NCI-H69 (cell line): ENCODE data around the gene HOMEZ.
"Not testable (repeated sequence)": the region's sequence is repeated elsewhere in the genome, so short reads cannot be mapped to it uniquely, and the experiment has no call there.

Experiments used
- DNase-seq: peaks from one replicate; lab custom pipeline; 2025; lab: John Stamatoyannopoulos, UW

HOMEZ gene

GRCh38 chr14:23286020-23286901, at the start of gene HOMEZ:
Gene HOMEZ (minus strand): TSS chr14:23286132. CDS start chr14:23285952, 180 bp downstream.
- peak; percentile 99 for DNase-seq

- DNase-seq: no peak
Measured at GRCh38 chr14:23335623-23336022, 49.7 kb upstream of the HOMEZ start.

- DNase-seq: peak; percentile 78
Measured at GRCh38 chr14:23327947-23328744, 42.2 kb upstream of the HOMEZ start.

DNA sequence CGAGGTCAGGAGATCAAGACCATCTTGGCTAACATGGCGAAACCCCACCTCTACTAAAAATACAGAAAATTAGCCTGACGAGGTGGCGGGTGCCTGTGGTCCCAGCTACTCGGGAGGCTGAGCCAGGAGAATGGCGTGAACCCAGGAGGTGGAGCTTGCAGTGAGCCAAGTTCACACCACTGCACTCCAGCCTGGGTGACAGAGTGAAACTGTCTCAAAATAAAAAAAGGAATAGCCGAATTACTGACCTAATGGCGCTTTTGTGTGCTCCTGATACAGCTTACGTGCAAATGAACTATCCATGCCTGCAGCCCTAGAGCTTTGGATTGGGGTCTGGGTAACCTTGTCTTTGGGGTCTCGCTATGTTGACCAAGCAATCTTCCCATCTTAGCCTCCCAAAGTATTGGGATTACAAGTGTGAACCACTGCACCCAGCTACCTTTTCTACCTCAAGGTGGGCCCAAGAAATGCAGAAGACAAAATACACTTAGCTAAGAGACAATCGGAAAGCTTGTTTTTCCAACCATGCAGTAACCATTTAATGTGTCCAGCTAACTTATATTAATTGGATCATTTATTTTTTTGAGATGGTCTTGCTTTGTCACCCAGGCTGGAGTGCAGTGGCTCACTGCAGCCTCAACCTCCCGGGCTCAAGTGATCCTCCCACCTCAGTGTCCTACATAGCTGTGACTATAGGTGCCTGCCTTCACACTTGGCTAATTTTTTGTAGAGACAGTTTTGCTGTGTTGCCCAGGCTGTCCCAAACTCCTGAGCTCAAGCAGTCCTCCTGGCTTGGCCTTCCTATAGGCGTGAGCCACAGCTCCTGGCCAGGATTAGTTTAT, 40.8 kb upstream of the HOMEZ start:
- no peak for DNase-seq

DNA sequence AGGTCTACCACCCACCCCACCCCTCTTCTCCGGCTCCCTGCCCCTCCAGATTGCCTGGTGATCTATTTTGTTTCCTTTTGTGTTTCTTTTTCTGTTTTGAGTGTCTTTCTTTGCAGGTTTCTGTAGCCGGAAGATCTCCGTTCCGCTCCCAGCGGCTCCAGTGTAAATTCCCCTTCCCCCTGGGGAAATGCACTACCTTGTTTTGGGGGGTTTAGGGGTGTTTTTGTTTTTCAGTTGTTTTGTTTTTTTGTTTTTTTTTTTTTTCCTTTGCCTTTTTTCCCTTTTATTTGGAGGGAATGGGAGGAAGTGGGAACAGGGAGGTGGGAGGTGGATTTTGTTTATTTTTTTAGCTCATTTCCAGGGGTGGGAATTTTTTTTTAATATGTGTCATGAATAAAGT, 39.8 kb upstream of the HOMEZ start:
- not testable (repeated sequence) for DNase-seq

GRCh38 chr14:23324993-23325392, 39.1 kb upstream of the HOMEZ start:
- DNase-seq: no peak

GRCh38 chr14:23324455-23324846, 38.5 kb upstream of the HOMEZ start:
- no peak for DNase-seq

DNA sequence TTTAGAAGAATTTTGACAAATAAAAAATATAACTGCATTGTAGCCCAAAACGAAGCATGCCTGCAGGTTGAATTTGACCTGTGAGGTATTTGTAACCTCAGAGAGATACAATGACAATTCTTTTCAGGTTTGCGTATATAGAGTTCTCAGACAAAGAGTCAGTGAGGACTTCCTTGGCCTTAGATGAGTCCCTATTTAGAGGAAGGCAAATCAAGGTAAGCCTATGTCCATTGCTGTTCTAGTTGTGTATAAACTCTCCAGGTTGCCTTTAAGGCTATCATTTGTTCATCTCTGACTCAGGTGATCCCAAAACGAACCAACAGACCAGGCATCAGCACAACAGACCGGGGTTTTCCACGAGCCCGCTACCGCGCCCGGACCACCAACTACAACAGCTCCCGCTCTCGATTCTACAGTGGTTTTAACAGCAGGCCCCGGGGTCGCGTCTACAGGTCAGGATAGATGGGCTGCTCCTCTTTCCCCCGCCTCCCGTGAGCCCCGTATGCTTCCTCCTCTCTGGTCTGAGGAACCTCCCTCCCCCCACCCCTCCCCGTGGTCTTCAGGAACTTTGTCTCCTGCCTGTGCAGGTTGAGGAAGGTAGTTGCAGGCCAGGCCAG, 38.0 kb upstream of the HOMEZ start:
- DNase-seq: no peak

DNA sequence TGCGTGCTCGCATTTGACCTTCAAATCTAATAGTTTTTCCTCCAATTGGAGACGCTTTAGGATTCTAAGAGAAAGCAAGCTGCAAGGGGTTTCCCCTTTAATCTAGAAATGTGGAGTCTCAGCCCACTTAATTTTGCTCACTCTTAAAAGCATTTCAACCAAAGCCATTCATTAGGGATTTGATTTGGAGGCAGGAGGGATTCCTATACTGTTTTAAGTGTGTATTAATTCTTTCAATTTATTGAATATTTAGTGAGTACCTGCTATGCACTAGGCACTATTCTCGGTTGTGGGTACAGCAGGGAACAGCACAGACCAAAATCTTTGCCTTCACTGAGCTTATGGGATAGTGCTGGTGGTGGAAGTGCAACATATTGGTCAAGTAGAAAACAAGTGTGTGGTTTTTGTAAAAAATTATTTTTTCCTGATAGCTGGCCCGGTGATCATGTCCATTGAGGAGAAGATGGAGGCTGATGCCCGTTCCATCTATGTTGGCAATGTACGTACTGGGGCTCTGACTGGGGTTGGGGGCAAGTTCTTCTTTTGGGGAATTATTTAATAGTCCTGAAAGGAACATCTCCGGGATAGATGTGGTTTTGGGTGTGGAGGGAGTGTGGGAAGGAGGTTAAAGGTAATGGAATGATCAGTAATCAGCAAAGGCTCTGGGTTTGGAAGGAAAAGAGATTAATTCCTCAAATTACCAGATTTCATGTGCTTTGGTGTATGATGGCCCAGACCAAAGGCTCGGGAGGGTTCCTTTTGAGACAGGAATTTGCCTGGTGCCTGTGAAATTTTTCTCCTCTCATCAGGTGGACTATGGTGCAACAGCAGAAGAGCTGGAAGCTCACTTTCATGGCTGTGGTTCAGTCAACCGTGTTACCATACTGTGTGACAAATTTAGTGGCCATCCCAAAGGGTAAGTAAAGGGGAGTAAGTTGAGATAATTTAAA, 36.9 kb upstream of the HOMEZ start:
- DNase-seq: no peak

GRCh38 chr14:23321572-23322547, 35.9 kb upstream of the HOMEZ start:
- DNase-seq: peak; percentile 59

DNA sequence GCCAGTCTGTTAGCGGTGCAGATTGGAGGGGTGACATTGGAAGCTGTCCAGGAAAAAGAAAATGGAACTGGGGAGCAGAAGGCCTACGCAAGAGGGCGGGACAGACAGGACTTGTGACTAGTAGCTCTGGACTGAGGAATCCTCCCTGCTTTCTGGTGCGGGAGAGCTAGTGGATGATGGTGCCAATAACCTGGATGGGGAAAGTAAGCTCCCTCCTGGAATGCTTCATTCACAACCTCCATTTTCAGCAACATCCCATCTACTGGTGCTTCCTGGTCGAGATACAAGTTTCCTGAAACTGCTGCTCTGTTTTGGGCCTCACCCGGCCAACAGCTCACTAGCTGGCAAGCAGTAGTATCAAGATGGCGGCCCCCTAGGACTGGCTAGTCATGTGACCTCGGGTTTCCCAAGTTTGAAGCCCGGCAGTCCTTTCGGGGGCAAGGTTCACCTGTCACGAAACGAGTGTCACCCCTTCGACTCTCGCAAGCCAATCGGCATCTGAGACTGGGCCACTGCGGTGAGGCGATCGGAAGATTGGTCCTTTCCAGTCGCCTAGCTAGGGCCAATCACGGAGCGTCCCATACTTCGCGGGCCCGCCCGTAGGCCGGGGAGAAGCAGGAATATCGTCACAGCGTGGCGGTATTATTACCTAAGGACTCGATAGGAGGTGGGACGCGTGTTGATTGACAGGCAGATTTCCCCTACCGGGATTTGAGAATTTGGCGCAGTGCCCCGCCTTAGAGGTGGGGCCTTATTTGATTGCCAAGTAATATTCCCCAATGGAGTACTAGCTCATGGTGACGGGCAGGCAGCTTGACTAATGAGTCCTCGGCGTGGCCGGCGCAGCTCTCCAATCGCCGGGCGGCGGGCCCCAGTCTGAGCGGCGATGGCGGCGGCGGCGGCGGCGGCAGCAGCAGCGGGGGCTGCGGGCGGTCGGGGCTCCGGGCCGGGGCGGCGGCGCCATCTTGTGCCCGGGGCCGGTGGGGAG, 34.9 kb upstream of the HOMEZ start, which contains the start of gene PABPN1:
Gene PABPN1, plus strand, starts transcription at position 874 of the 988 bp plus-strand sequence. Its CDS starts 13 bp downstream, at position 887.
- DNase-seq: peak; percentile 100

DNA sequence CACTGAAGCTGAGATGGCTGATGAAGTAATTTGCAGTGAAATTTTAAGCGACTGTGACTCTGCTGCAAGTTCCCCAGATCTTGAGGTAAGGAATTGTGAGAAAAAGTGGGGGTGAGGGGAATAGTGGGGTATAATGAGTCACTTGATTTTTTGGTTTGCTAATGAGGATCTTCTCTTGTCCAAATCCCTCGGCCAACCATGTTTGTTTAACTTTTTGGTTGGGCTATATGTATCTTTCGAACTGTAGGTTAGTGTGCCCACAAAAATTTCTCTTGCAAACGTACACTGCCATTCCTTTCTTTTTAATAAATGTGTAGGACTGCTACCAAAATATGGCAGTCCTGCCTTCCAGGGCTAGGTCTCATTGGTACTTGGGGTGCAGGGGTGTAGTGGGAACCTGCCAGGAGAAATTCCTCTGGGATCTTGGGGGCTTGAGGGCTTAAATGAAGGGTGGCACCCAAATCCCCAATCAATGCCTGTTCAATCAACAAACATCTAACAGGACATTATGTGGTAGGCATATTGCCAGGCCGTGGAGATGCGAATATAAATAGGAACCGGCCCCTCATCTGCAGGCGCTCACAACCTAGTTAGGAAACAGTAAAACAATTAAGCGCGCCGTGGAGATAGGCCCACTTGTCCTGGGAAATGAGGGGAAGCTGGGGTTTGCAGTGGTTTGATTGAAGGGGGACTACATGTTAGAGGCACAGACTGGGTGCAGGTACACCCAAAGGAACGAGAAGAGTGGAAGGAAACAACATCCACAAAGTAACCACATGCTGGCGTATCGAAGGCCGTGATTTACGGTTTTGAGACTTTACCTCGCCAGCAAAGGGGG, 34.0 kb upstream of the HOMEZ start:
- DNase-seq: no peak

GRCh38 chr14:23316300-23316699, 30.4 kb upstream of the HOMEZ start:
- no peak for DNase-seq

- DNase-seq: no peak
Measured at GRCh38 chr14:23310546-23310945, 24.6 kb upstream of the HOMEZ start.

DNA sequence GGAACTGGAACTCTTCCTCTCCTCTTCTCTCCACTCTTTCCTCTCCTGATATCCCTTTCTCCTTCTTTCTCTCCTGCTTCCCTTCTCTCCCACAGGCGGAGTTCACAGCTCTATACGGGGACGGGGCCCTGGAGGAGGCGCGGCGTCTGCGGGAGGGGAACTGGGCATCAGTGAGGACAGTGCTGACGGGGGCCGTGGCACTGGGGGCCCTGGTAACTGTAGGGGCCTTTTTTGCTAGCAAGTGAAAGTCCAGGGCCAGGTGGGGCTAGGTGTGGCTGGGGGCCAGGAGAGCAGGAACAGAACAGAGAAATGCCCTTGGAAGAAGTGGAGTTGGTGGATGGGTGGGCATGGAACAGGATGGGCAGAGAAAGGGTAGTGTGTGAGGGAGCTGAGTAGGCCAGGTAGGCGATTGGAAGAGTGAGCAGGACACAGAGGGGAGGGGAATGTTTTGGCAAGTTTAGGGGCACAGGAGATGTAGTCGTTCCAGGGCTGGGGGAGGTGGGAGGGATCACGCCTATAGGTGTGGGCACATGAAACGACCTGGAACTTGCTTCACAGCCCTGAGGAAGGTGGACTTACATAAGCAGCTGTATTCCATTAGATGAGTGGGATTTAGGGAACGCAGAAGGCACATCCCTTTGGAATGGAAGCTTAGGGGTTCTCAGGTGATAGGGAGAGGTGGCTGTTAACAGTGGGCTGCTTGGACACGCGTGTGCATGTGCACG, 23.0 kb upstream of the HOMEZ start:
- no peak for DNase-seq
